Cerebellar nuclear complex (tissue), 1 donor: Measurements from ENCODE around the gene CEP85L.

Source experiments
- DNase-seq, 2 experiments: peaks; one replicate each; lab custom pipeline; 2025; lab: John Stamatoyannopoulos, UW

The CEP85L gene

GRCh38 chr6:118579786-118580185, 71.6 kb downstream of the CEP85L start:
- DNase-seq = no peak

GRCh38 chr6:118578617-118579016, 72.8 kb downstream of the CEP85L start:
- no peak for DNase-seq

GRCh38 chr6:118577972-118578371, 73.4 kb downstream of the CEP85L start:
- no peak for DNase-seq

GRCh38 chr6:118574051-118574865, 77.1 kb downstream of the CEP85L start:
- no peak for DNase-seq

GRCh38 chr6:118571121-118571520, 80.3 kb downstream of the CEP85L start:
- no peak for DNase-seq

- DNase-seq = no peak
These were observed 81.9 kb downstream of the CEP85L start for GRCh38 chr6:118569498-118569897.

- DNase-seq = no peak
These were observed 83.4 kb downstream of the CEP85L start for GRCh38 chr6:118567974-118568373.

GRCh38 chr6:118565311-118565960, 86.0 kb downstream of the CEP85L start:
- no peak for DNase-seq

DNA sequence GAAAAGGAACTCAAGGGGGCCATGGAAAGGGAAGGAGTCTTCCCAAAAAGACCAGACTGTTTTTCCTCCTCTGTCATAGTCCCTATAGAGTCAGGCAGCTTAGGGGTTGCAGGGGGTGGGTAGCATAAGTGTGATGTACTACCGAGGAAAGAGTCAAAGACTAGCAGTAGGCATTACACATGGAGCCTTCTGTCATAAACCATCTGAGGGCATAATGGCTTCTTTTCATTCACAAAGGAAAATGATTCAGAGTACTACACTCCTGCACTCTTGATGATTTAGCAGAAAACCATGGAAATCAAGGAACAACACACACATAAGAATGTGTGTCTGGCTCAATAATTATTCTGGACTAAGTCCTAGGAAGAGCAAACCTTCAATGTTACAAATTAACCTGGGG, 88.4 kb downstream of the CEP85L start:
- no peak for DNase-seq

GRCh38 chr6:118562248-118562647, 89.1 kb downstream of the CEP85L start:
- DNase-seq = no peak

- no peak for DNase-seq
These were observed 91.7 kb downstream of the CEP85L start for GRCh38 chr6:118559659-118560058.

DNA sequence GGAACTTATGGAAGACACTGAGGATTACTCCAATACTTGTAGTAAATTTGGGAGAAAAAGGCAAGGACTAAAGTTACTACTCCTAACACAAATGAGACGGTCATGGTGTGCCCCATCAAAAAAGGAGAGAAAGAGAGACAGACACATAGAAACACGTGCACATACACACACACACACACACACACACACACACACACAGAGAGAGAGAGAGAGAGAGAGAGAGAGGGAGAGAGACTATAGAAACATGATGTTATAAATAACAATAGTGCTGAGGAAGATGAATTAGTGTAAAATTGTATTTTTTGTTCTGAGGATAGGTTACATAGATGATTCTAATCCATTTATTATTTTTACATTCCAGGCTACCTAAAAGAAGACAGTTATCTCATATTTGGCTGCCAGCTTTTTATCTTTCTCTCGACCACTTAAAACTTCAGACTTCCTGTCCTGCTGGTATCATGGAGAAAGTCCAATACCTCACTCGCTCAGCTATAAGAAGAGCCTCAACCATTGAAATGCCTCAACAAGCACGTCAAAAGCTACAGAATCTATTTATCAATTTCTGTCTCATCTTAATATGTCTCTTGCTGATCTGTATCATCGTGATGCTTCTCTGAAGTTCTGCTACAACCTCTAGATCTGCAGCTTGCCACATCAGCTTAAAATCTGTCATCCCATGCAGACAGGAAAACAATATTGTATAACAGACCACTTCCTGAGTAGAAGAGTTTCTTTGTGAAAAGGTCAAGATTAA, 92.8 kb downstream of the CEP85L start:
- DNase-seq = no peak

GRCh38 chr6:118554698-118555097, 96.7 kb downstream of the CEP85L start:
- DNase-seq = no peak

DNA sequence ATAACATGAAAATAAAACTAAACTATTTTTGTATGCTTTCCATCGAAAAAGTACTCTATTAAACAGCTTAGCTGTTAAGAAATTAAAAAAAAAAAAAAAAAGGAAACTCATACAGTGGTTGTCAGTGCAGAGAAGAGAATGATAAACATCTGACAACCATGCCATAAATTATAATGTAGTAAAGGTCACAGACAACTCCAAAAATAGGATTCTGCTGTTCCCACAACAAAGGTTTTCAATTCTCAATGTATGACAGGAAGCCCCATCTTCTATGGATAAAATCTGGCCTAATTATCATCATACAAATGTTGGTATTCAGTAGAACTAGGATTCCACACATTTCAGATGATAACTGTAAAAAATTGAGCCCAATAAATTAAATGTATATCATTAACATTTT, 98.3 kb downstream of the CEP85L start:
- DNase-seq = no peak

- peak in 1 of 2 experiments; percentile 26 for DNase-seq
These were observed 100.0 kb downstream of the CEP85L start for GRCh38 chr6:118551063-118552053.

DNA sequence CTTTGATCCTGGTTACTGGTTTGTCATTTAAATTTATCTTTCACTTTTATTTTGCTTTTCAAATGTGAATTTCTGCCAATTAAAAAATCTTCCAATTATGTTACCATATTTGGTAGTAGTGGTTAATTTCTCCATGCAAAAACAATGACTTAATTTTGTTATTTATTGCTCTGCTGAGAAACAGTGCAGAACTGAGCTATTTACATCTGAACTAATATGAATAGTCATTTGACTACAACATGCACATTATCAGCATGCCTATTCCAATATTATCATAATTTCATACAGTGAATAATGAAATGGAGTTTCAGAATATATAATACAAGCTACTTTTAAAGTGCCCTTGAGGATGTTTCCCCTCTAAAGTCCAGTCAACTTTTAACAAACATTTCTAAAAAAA, 102.8 kb downstream of the CEP85L start:
- no peak for DNase-seq

DNA sequence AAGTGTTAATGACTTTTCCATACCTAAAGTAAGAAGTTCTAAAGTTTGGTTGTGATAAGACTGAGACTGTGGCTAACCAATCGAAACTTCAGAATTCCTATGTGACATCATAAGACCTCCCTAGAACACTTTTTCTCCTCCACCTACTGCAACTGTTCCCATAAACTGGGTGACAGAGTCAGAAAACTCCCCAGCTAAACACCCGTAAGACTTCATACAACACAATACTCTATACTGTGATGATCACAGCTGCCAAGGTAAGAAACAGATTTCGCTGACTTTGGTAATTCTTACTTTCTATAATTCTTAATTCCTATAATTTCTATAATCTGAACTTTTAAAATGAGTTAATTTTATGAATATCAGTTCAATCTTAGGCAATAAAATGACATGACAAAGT, 103.3 kb downstream of the CEP85L start, which contains the start of gene PLN:
Gene PLN, plus strand, starts transcription at position 161 of the 400 bp plus-strand sequence. CDS start 10,626 bp downstream, outside the sequence.
- DNase-seq = no peak

GRCh38 chr6:118546880-118547218, 104.5 kb downstream of the CEP85L start:
- DNase-seq = no peak

DNA sequence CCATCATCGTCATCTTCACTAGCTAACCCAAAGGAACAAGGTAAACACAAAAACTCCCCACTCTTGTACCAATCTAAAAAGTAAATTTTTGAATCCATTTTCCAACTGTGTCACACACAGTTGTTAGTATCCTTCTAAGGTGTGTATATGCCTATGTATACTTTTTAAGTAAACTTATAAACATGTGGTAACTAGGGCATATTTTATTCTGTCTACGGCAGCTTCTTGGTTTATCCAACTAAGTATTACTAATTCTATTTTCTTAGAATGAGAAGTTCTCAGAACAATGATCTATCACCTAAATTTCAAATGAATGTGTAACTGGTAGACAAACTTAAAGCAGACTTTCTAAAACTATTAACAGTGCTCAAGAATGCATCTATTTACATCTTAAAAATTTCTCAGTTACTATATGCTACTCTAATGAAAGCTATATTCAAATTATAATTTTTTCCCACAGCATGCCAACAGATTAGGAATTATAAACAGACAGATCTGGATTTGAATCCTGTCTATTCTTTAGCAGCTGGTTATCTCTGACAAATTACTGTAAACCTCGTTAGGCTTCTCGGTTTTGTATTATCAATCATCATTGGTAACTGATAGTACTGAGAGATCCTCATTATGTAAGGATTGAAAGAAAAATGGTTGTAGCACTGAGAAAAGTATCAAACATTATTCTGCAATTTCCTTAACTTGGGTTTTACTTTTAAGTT, 105.1 kb downstream of the CEP85L start:
- DNase-seq = no peak

DNA sequence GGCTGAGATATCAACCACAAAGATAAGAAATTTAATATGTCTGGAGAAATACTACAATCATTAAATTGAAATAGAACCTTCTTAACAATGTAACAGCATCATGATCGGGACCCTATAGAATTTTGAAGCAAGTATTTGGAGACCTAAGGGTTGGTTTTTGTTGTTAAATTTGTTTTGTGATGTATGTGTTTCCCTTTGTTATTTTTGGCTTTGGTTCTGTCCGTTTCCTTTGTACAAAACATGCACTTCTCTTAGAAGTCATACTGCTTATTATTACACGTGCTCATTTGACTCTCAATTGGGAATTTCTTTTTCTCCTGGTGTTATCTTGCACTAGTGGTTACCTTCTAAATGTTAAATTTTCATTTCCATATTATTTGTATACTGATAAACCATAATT, 107.3 kb downstream of the CEP85L start:
- DNase-seq = no peak
